Lung (tissue), 12 donors: Measurements from ENCODE around the gene PSMA2. TPM values are rescaled to one million over a fixed set of nuclear protein-coding genes. Genes with fewer than 3 reads are reported as not detected.

Experiments used
- ATAC-seq: fragments of 200-7000 bp; cut with Tn5 transposase; one replicate; pipeline ENCODE4 v1.9.1; 2020; ENCODE audit warnings: moderate number of reproducible peaks; ENCODE audit not compliant: insufficient read depth, low FRiP score
- DNase-seq, 3 donors: peaks; one replicate each; pipeline ENCODE4 v3.0.0-alpha.2; 2013 to 2017
- H3K27ac ChIP-seq, 2 donors: one replicate each; pipeline ENCODE4 v1.5.1; 2013; ENCODE audit warnings: mild to moderate bottlenecking in 2 of 2, moderate library complexity in 2 of 2, control low read depth in 1 of 2, inconsistent platforms in 1 of 2, low read depth in 1 of 2, low read length in 1 of 2
- H3K27me3 ChIP-seq, 3 donors: one replicate each; pipeline ENCODE4 v1.5.1; 2013; ENCODE audit warnings: low read length in 2 of 3; ENCODE audit not compliant: control insufficient read depth in 3 of 3, insufficient read depth in 3 of 3
- H3K36me3 ChIP-seq, 4 donors: one replicate each; pipeline ENCODE4 v1.5.1; 2013; ENCODE audit warnings: low read length in 4 of 4, mild to moderate bottlenecking in 1 of 4, moderate library complexity in 1 of 4; ENCODE audit not compliant: control insufficient read depth in 4 of 4, insufficient read depth in 4 of 4
- H3K4me1 ChIP-seq, 5 donors: one replicate each; pipeline ENCODE4 v1.5.1; 2013; ENCODE audit warnings: low read length in 5 of 5, mild to moderate bottlenecking in 2 of 5, moderate library complexity in 1 of 5; ENCODE audit not compliant: control insufficient read depth in 5 of 5, insufficient read depth in 5 of 5
- H3K4me3 ChIP-seq: one replicate; pipeline ENCODE4 v1.5.1; 2013; ENCODE audit warnings: mild to moderate bottlenecking, control low read depth, moderate library complexity
- H3K9ac ChIP-seq, 2 donors: one replicate each; pipeline ENCODE4 v1.5.1; 2013; ENCODE audit warnings: low read length in 2 of 2, control low read depth in 1 of 2; ENCODE audit not compliant: insufficient read depth in 1 of 2
- H3K9me3 ChIP-seq, 4 donors: one replicate each; pipeline ENCODE4 v1.5.1; 2013; ENCODE audit warnings: low read length in 3 of 4, mild to moderate bottlenecking in 1 of 4, moderate library complexity in 1 of 4; ENCODE audit not compliant: control insufficient read depth in 4 of 4, insufficient read depth in 3 of 4
- CTCF ChIP-seq: IDR thresholded peaks from 2 replicates; pipeline ENCODE4 v1.5.1; 2012; ENCODE audit warnings: mild to moderate bottlenecking; ENCODE audit errors: control extremely low read depth, extremely low read depth
- WGBS, 2 donors: extraction: QIAGEN DNeasy Blood & Tissue Kit; methylation state at CpG; one replicate each; pipeline ENCODE4 v1.1.7; 2013; 5-methylcytosine and 5-hydroxymethylcytosine counted together
- polyA plus RNA-seq, 2 donors: library from polyadenylated mRNA; stranded (reverse); fragments of 200-250 nt; gene quantifications; one replicate each; pipeline ENCODE4 v1.2.1, GENCODE V29; 2013
- total RNA-seq, 2 donors: library from RNA; depleted of rRNA in 1 of 2; stranded (reverse); fragments of >200 nt in 1 of 2; gene quantifications; one replicate each; pipeline ENCODE4 v1.2.1, GENCODE V29; 2014 to 2021
- donor health status: control.
- donor health status: control.
- donor health status: Bipolar disorder and iron deficiency.
- donor health status: healthy.
- donor health status: DM: yes; HTN: yes; CAD: no.

The PSMA2 gene
- total and polyA plus RNA-seq, 4 donors: 41.0 to 125 (median 97.8) TPM

DNA sequence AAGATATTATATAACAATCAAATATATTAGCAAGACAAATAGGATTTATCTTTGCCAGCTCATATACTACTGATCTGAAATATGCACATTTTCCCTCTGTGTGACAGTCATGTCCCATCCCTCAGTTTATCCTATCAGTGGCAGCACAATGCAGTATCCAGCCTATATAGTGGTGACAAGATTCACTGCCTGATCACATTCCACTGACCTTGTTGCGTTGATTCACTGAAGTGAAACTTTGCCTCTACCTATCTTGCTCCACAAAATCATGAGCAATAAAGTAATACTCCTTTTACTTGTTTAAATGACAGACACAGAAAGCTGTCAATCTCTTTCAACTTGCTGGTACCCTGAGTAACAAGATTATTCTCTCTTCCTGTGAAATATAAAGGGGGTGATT, 6.3 kb downstream of the PSMA2 start:
- no peak overlapping the region for H3K4me3 ChIP-seq
- H3K27ac ChIP-seq: no peak overlapping the region
- H3K27me3 ChIP-seq: no peaks in the 10 kb centered on the region
- peaks cover 0 to 13% (median 4%) of the 10 kb centered on the region in 5 donors for H3K4me1 ChIP-seq
- no peaks in the 10 kb centered on the region for H3K9me3 ChIP-seq
- H3K36me3 ChIP-seq: peaks cover 10 to 42% (median 21%) of the 10 kb centered on the region in 4 donors
- TF ChIP-seq CTCF: no peak
- no peak for DNase-seq
- H3K9ac ChIP-seq: no peak overlapping the region
- ATAC-seq: no peak
- 95% methylated on average over 1 of the region's 1 CpG for WGBS, 2 donors

DNA sequence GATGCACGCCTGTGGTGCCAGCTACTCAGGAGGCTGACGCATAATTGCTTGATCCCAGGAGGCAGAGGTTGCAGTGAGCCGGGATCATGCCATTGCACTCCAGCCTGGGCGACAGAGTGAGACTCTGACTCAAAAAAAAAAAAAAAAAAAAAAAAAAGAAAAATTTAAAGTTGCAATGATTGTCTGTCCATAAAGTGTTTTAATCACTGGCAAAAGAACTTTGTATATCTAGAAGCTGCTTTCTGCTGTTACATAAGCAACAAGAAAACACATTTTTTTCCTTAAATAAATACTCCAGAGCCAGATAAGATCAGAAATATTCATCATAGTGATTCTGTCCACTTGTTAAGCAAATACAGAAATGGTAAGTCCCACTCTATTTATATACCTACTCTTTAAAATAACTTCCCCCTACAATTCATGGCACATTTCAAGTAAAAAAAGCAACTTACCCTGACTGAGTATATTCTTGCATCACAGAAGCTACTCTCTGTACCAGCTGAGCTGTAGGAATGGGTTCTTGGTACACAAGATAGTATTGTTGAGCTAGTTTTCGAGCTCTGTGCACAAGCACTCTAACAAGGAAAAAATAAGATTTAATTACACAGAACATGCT, 7.6 kb downstream of the PSMA2 start:
- no peaks in the 10 kb centered on the region for H3K9me3 ChIP-seq
- 86 to 100% methylated on average over 4 to 5 of the region's 5 CpGs for WGBS, 2 donors
- H3K27me3 ChIP-seq: no peaks in the 10 kb centered on the region
- peaks cover 10 to 48% (median 28%) of the 10 kb centered on the region in 4 donors for H3K36me3 ChIP-seq
- H3K27ac ChIP-seq: no peak overlapping the region
- no peak overlapping the region for H3K4me3 ChIP-seq
- ATAC-seq (no peak), DNase-seq (no peak)
- H3K4me1 ChIP-seq: peaks cover 0 to under 1% (median 0%) of the 10 kb centered on the region in 5 donors
- no peak for TF ChIP-seq CTCF
- no peak overlapping the region for H3K9ac ChIP-seq

- TF ChIP-seq CTCF: no peak
- ATAC-seq (no peak), DNase-seq (no peak)
- 95% methylated on average over 3 of the region's 3 CpGs for WGBS, 2 donors
- Histone ChIP-seq H3K27me3 (no peaks in the 10 kb centered on the region), H3K27ac (no peak overlapping the region), H3K4me3 (no peak overlapping the region), H3K9me3 (no peaks in the 10 kb centered on the region), H3K4me1 (no peaks in the 10 kb centered on the region), H3K9ac (no peak overlapping the region), H3K36me3 (peaks cover 13 to 49% (median 34%) of the 10 kb centered on the region in 4 donors)
These were observed 9.8 kb downstream of the PSMA2 start for GRCh38 chr7:42922017-42922753.
